Neural cell (in vitro differentiated cells): ENCODE results near the gene TMEFF1.

Source experiments
- REST ChIP-seq: IDR thresholded peaks from 2 replicates; pipeline ENCODE4 v1.6.1; 2012; ENCODE audit warnings: borderline replicate concordance
- TF ChIP-seq, protein P1 (sequence below): fragments of 450-650 bp; IDR thresholded peaks from 2 replicates; pipeline ENCODE4 v1.5.1; 2014; ENCODE audit warnings: antibody characterized with exemption, mild to moderate bottlenecking, moderate library complexity; ENCODE audit not compliant: poor library complexity, severe bottlenecking

DNA sequence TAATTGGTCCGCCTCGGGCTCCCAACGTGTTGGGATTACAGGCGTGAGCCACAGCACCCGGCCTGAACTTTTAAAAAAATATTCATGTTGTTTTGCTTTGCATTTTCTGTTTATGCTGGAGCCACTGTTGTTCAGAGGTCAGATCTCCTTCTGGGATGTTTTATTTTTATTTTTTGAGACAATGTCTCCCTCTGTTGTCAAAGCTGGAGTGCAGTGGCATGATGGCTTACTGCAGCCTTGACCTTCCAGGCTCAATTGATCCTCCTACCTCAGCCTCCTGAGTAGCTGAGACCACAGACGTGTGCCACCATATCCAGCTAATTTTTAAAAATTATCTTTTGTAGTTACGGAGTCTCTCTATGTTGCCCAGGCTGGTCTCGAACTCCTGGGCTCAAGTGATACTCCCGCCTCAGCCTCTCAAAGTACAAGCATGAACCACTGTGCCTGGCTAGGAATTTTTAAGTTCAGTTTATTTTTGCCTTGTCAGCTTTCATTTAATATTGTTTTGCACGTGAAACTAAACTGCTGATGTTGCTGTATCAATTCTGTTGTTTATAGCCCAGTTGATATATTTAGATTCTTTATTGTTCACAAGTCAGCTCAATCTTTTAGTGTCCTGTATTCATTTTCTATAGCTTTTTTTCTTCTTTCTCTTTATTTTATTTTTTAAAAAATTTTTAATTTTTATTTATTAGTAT lies 13.7 kb downstream of the TMEFF1 start:
- TF ChIP-seq, protein P1, sequence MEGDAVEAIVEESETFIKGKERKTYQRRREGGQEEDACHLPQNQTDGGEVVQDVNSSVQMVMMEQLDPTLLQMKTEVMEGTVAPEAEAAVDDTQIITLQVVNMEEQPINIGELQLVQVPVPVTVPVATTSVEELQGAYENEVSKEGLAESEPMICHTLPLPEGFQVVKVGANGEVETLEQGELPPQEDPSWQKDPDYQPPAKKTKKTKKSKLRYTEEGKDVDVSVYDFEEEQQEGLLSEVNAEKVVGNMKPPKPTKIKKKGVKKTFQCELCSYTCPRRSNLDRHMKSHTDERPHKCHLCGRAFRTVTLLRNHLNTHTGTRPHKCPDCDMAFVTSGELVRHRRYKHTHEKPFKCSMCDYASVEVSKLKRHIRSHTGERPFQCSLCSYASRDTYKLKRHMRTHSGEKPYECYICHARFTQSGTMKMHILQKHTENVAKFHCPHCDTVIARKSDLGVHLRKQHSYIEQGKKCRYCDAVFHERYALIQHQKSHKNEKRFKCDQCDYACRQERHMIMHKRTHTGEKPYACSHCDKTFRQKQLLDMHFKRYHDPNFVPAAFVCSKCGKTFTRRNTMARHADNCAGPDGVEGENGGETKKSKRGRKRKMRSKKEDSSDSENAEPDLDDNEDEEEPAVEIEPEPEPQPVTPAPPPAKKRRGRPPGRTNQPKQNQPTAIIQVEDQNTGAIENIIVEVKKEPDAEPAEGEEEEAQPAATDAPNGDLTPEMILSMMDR, result no peak
- TF ChIP-seq REST, result no peak
